H1 (cell line): ENCODE results near the gene BTN2A1. TPM values are rescaled to one million over a fixed set of nuclear protein-coding genes. Genes with fewer than 3 reads are reported as not detected.
A peak's percentile ranks its signal among the peaks of the same experiment; 100 is the strongest.

Source experiments
- CTCF ChIA-PET: fragments of 300-600 bp; sonication (Branson Sonifier 250); formaldehyde crosslinking; loops from one replicate; lab custom pipeline; 2021; ENCODE audit not compliant: partially characterized antibody; lab: Charles Lee
- POLR2A ChIA-PET: fragments of 300-600 bp; sonication (Branson Sonifier 250); formaldehyde crosslinking; loops from one replicate; lab custom pipeline; 2021; ENCODE audit warnings: inconsistent platforms; ENCODE audit not compliant: partially characterized antibody; lab: Charles Lee
- DNase-seq, 2 experiments: peaks; one replicate each; pipeline versions ENCODE4 v3.0.0 to v3.0.0-alpha.2; 2010 to 2022; ENCODE audit warnings: low spot score in 2 of 2, low read depth in 1 of 2, mixed read lengths in 1 of 2
- FAIRE-seq: peaks from 2 replicates; lab custom pipeline; 2011; peaks lifted over from hg19 to GRCh38; lab: Jason Lieb, UNC
- H2AFZ ChIP-seq: 2 replicates; pipeline ENCODE4 v1.8.1; 2012; ENCODE audit warnings: low read length, inconsistent platforms
- H2AK5ac ChIP-seq: 2 replicates; pipeline ENCODE4 v1.6.1; 2013; ENCODE audit warnings: low read depth, low read length
- H2BK120ac ChIP-seq: replicated peaks from 2 replicates; pipeline ENCODE3; 2013; ENCODE audit warnings: low read depth, low read length, inconsistent platforms
- H2BK12ac ChIP-seq: 2 replicates; pipeline ENCODE4 v1.6.1; 2013; ENCODE audit warnings: low read depth, low read length
- H2BK15ac ChIP-seq: 2 replicates; pipeline ENCODE4 v1.6.1; 2013; ENCODE audit warnings: low read length
- H2BK20ac ChIP-seq: 2 replicates; pipeline ENCODE4 v1.6.1; 2013; ENCODE audit warnings: low read length
- H2BK5ac ChIP-seq: 2 replicates; pipeline ENCODE4 v1.6.1; 2013; ENCODE audit warnings: low read depth, low read length
- H3K14ac ChIP-seq: 2 replicates; pipeline ENCODE4 v1.6.1; 2013; ENCODE audit warnings: inconsistent platforms; ENCODE audit not compliant: insufficient read length
- H3K18ac ChIP-seq: 2 replicates; pipeline ENCODE4 v1.6.1; 2013; ENCODE audit warnings: low read length; ENCODE audit errors: extremely low read depth
- H3K23ac ChIP-seq: 2 replicates; pipeline ENCODE4 v1.6.1; 2013; ENCODE audit warnings: inconsistent platforms; ENCODE audit not compliant: insufficient read length
- H3K23me2 ChIP-seq: 2 replicates; pipeline ENCODE4 v1.6.1; 2013; ENCODE audit warnings: low read depth, low read length
- H3K27ac ChIP-seq: 2 replicates; pipeline ENCODE4 v1.6.1; 2011; ENCODE audit warnings: low read depth, low read length, inconsistent platforms
- H3K27me3 ChIP-seq, 4 experiments: replicated peaks in 1 of 4; 1 replicate in 1 of 4; 2 replicates in 3 of 4; pipeline versions ENCODE4 v1.6.1 to v1.8.1; 2011 to 2013; ENCODE audit warnings: low read length in 3 of 4, mild to moderate bottlenecking in 3 of 4, inconsistent platforms in 2 of 4, mixed read lengths in 2 of 4, moderate library complexity in 1 of 4; ENCODE audit not compliant: control insufficient read depth in 3 of 4, insufficient read depth in 3 of 4; ENCODE audit errors: extremely low read depth in 1 of 4
- H3K36me3 ChIP-seq, 4 experiments: 2 replicates each; pipeline versions ENCODE4 v1.6.1 to v1.8.1; 2011 to 2013; ENCODE audit warnings: mild to moderate bottlenecking in 4 of 4, low read length in 3 of 4, moderate library complexity in 2 of 4, control low read depth in 1 of 4, inconsistent platforms in 1 of 4; ENCODE audit not compliant: insufficient read depth in 4 of 4, control insufficient read depth in 2 of 4
- H3K4ac ChIP-seq: replicated peaks from 2 replicates; pipeline ENCODE3; 2013; ENCODE audit warnings: low read length, low read depth, mixed read lengths, inconsistent platforms; ENCODE audit not compliant: insufficient read length
- H3K4me1 ChIP-seq, 4 experiments: replicated peaks in 1 of 4; 1 replicate in 1 of 4; 2 replicates in 3 of 4; pipeline versions ENCODE4 v1.6.1 to v1.8.1; 2011 to 2013; ENCODE audit warnings: low read length in 3 of 4, inconsistent platforms in 2 of 4, mixed read lengths in 1 of 4; ENCODE audit not compliant: insufficient read depth in 4 of 4, control insufficient read depth in 3 of 4
- H3K4me2 ChIP-seq, 2 experiments: 2 replicates each; pipeline versions ENCODE4 v1.6.1 to v1.8.1; 2011 to 2013; ENCODE audit warnings: low read depth in 2 of 2, low read length in 2 of 2, control low read depth in 1 of 2, inconsistent platforms in 1 of 2, mild to moderate bottlenecking in 1 of 2; ENCODE audit not compliant: insufficient read depth in 1 of 2
- H3K4me3 ChIP-seq, 4 experiments: fragments of 200-600, 300-600 bp in 1 of 4; sonication (generic), shearing (Covaris generic), sonication (Bioruptor Twin) in 1 of 4; 2 replicates each; pipeline versions ENCODE4 v1.5.1 to v1.8.1; 2011 to 2016; ENCODE audit warnings: low read length in 4 of 4, low read depth in 3 of 4, control low read depth in 2 of 4, inconsistent platforms in 2 of 4, mild to moderate bottlenecking in 2 of 4, mixed read lengths in 1 of 4, moderate library complexity in 1 of 4; ENCODE audit not compliant: insufficient read depth in 2 of 4; ENCODE audit errors: extremely low read depth in 1 of 4
- H3K56ac ChIP-seq: replicated peaks from 2 replicates; pipeline ENCODE3; 2013; ENCODE audit warnings: low read depth, mild to moderate bottlenecking, mixed read lengths, low read length, inconsistent platforms; ENCODE audit not compliant: insufficient read length
- H3K79me1 ChIP-seq: 2 replicates; pipeline ENCODE4 v1.6.1; 2013; ENCODE audit warnings: low read depth, low read length, control low read depth
- H3K79me2 ChIP-seq, 2 experiments: 2 replicates each; pipeline versions ENCODE4 v1.6.1 to v1.8.1; 2012 to 2013; ENCODE audit warnings: low read length in 2 of 2, mild to moderate bottlenecking in 2 of 2, inconsistent platforms in 1 of 2; ENCODE audit not compliant: insufficient read depth in 2 of 2, control insufficient read depth in 1 of 2
- H3K9ac ChIP-seq, 4 experiments: replicated peaks in 1 of 4; 1 replicate in 1 of 4; 2 replicates in 3 of 4; pipeline versions ENCODE4 v1.6.1 to v1.8.1; 2011 to 2013; ENCODE audit warnings: low read depth in 3 of 4, low read length in 3 of 4, control low read depth in 2 of 4, mild to moderate bottlenecking in 2 of 4, moderate library complexity in 2 of 4, inconsistent platforms in 1 of 4; ENCODE audit errors: extremely low read depth in 1 of 4
- H3K9me3 ChIP-seq, 2 experiments: 2 replicates each; pipeline versions ENCODE4 v1.6.1 to v1.8.1; 2012 to 2013; ENCODE audit warnings: mild to moderate bottlenecking in 2 of 2, moderate library complexity in 2 of 2, control low read depth in 1 of 2, inconsistent platforms in 1 of 2, low read depth in 1 of 2, low read length in 1 of 2, mixed read lengths in 1 of 2; ENCODE audit not compliant: insufficient read depth in 2 of 2
- H4K20me1 ChIP-seq, 2 experiments: replicated peaks in 1 of 2; 2 replicates each; pipeline versions ENCODE3 to v1.8.1; 2011 to 2013; ENCODE audit warnings: inconsistent platforms in 2 of 2, low read length in 2 of 2, mild to moderate bottlenecking in 1 of 2; ENCODE audit not compliant: insufficient read depth in 2 of 2, control insufficient read depth in 1 of 2
- H4K5ac ChIP-seq: 2 replicates; pipeline ENCODE4 v1.6.1; 2013; ENCODE audit warnings: low read length, low read depth, mixed read lengths, inconsistent platforms; ENCODE audit not compliant: insufficient read length
- H4K8ac ChIP-seq: 2 replicates; pipeline ENCODE4 v1.8.0; 2013; ENCODE audit warnings: mild to moderate bottlenecking, moderate library complexity, low read length, inconsistent platforms; ENCODE audit not compliant: insufficient read depth; ENCODE audit errors: extremely low read depth
- H4K91ac ChIP-seq: replicated peaks from 2 replicates; pipeline ENCODE3; 2013; ENCODE audit warnings: low read length, mixed read lengths, inconsistent platforms; ENCODE audit not compliant: insufficient read length
- BACH1 ChIP-seq: IDR thresholded peaks from 2 replicates; pipeline ENCODE4 v1.6.1; 2012; ENCODE audit warnings: low read length, improper control_type of control experiment
- CBX5 ChIP-seq: fragments of 300-800, 300-1000 bp; sonication (generic); IDR thresholded peaks from 2 replicates; pipeline ENCODE4 v1.7.1; 2016; ENCODE audit warnings: antibody characterized with exemption, low read length, low read depth
- E2F6 ChIP-seq: IDR thresholded peaks from 2 replicates; pipeline ENCODE4 v1.6.1; 2012; ENCODE audit warnings: inconsistent platforms
- EZH2 ChIP-seq: fragments of 200-600 bp; sonication (generic); IDR thresholded peaks from 2 replicates; pipeline ENCODE4 v1.7.1; 2012; ENCODE audit warnings: low read depth, mild to moderate bottlenecking, moderate library complexity, low read length, inconsistent platforms; ENCODE audit not compliant: severe bottlenecking
- FOSL1 ChIP-seq: IDR thresholded peaks from 2 replicates; pipeline ENCODE4 v1.6.1; 2011; ENCODE audit warnings: mild to moderate bottlenecking, low read depth, low read length, moderate library complexity; ENCODE audit not compliant: insufficient read depth
- GTF2F1 ChIP-seq: IDR thresholded peaks from 2 replicates; pipeline ENCODE4 v1.6.1; 2012; ENCODE audit warnings: low read depth, low read length, improper control_type of control experiment, borderline replicate concordance
- NRF1 ChIP-seq: IDR thresholded peaks from 2 replicates; pipeline ENCODE4 v1.6.1; 2011; ENCODE audit warnings: mild to moderate bottlenecking, low read depth, low read length, improper control_type of control experiment
- POLR2A ChIP-seq, 2 experiments: IDR thresholded peaks; 1 replicate in 1 of 2; 2 replicates in 1 of 2; pipeline ENCODE4 v1.6.1; 2011; ENCODE audit warnings: low read depth in 2 of 2, low read length in 2 of 2, mild to moderate bottlenecking in 2 of 2; ENCODE audit errors: control extremely low read depth in 1 of 2
- POLR2AphosphoS5 ChIP-seq: IDR thresholded peaks from 2 replicates; pipeline ENCODE4 v1.6.1; 2011; ENCODE audit warnings: low read depth, low read length
- RAD21 ChIP-seq, 2 experiments: IDR thresholded peaks in 1 of 2; conservative IDR thresholded peaks in 1 of 2; 2 replicates each; pipeline ENCODE4 v1.6.1; 2011; ENCODE audit warnings: low read depth in 2 of 2, low read length in 2 of 2, improper control_type of control experiment in 1 of 2, inconsistent platforms in 1 of 2, mild to moderate bottlenecking in 1 of 2, moderate library complexity in 1 of 2
- RFX5 ChIP-seq: IDR thresholded peaks from 2 replicates; pipeline ENCODE4 v1.6.1; 2011; ENCODE audit warnings: low read depth, low read length, improper control_type of control experiment, borderline replicate concordance
- SUZ12 ChIP-seq: fragments of 200-600 bp; sonication (generic); IDR thresholded peaks from 2 replicates; pipeline ENCODE4 v1.6.1; 2012; ENCODE audit warnings: mild to moderate bottlenecking, inconsistent platforms, low read length, moderate library complexity, mixed read lengths
- TBP ChIP-seq: IDR thresholded peaks from 2 replicates; pipeline ENCODE4 v1.6.1; 2011; ENCODE audit warnings: low read depth, low read length, improper control_type of control experiment
- TEAD4 ChIP-seq: IDR thresholded peaks from 2 replicates; pipeline ENCODE4 v1.6.1; 2012; ENCODE audit warnings: low read depth, low read length, inconsistent platforms, mixed read lengths
- WGBS, 2 experiments: shearing (Covaris generic) in 1 of 2; methylation state at CpG; one replicate each; pipeline versions ENCODE4 v1.1.6 to v1.1.7; 2013 to 2015; ENCODE audit warnings: low lambda C conversion rate in 2 of 2, mixed read lengths in 2 of 2, inconsistent platforms in 1 of 2, low coverage in 1 of 2, missing lambda C conversion rate in 1 of 2; ENCODE audit not compliant: insufficient replicate concordance in 2 of 2, insufficient coverage in 1 of 2, insufficient read length in 1 of 2; ENCODE audit errors: extremely low coverage in 1 of 2, missing lambda C conversion rate in 1 of 2; 5-methylcytosine and 5-hydroxymethylcytosine counted together
- polyA plus RNA-seq, 7 experiments: library from polyadenylated mRNA; depleted of rRNA in 3 of 7; stranded (reverse) in 5 of 7; unstranded in 2 of 7; fragments of >200 nt in 5 of 7; fragments of 200-250 nt in 2 of 7; gene quantifications; 1 replicate in 5 of 7; 2 replicates in 1 of 7; 4 replicates in 1 of 7; pipeline versions ENCODE4 v1.2.1 to v1.2.3, GENCODE V29; 2011 to 2013; ENCODE audit warnings: missing spikeins in 2 of 7, mixed read lengths in 2 of 7
- total RNA-seq: library from RNA; stranded (reverse); fragmentation: NEBNext Ultra II Directional; extraction: Animal tissue kit (Norgen Biotek cat#: 25700); gene quantifications from 2 replicates; pipeline ENCODE4 v1.2.1, GENCODE V29; 2021

Gene BTN2A1
- total and polyA plus RNA-seq, 2 of the 8 experiments (the other 6 are each of a cell fraction or from before 2014, with no cell fraction given): 8.7 to 11.0 TPM

GRCh38 chr6:26473429-26473757 lies 15.6 kb downstream of the BTN2A1 start:
- no peak overlapping the region for H2BK15ac ChIP-seq
- FAIRE-seq (no peak), DNase-seq (no peak)
- peak overlapping the region; percentile 53 to 63 for H3K4me2 ChIP-seq
- H3K4ac ChIP-seq: no peak overlapping the region
- H3K23ac ChIP-seq: no peak overlapping the region
- H3K79me1 ChIP-seq: no peaks in the 10 kb centered on the region
- no peak overlapping the region for H3K14ac ChIP-seq
- H3K56ac ChIP-seq: no peak overlapping the region
- no peak overlapping the region for H3K18ac ChIP-seq
- no peaks in the 10 kb centered on the region for H4K20me1 ChIP-seq
- H3K4me3 ChIP-seq: peak overlapping the region; percentile 2 to 62 (median 40); a peak in 6 of 8 replicates
- H3K36me3 ChIP-seq: peaks cover 0 to 15% (median 2%) of the 10 kb centered on the region in 4 experiments; a peak in 4 of 8 replicates
- H4K8ac ChIP-seq: no peak overlapping the region
- no peak overlapping the region for H3K27ac ChIP-seq
- no peaks in the 10 kb centered on the region for H3K79me2 ChIP-seq
- H2BK5ac ChIP-seq: no peak overlapping the region
- WGBS, 2 experiments: 79% methylated on average over 1 of the region's 1 CpG; no CpG with 5 or more reads in 1 of the 2 experiments
- H2BK20ac ChIP-seq: no peak overlapping the region
- ChIA-PET CTCF (interaction anchor here (0.5 kb wide), 1 partner anchor 121 kb away, joined by 4 read pairs; no protein-coding TSS in a partner anchor), POLR2A (interaction anchor here (0.6 to 1.7 kb wide), 4 partner anchors 11 to 115 kb away, joined by 3 to 10 read pairs (median 4); no protein-coding TSS in a partner anchor)
- no peak overlapping the region for H4K5ac ChIP-seq
- H2AK5ac ChIP-seq: no peak overlapping the region
- no peak overlapping the region for H2BK12ac ChIP-seq
- H4K91ac ChIP-seq: no peak overlapping the region
- no peak overlapping the region for H3K9ac ChIP-seq
- H2AFZ ChIP-seq: peak overlapping the region; percentile 87; the same call in 1 of the 2 replicates
- peaks cover 6 to 14% (median 10%) of the 10 kb centered on the region in 4 experiments; a peak in 5 of 7 replicates for H3K4me1 ChIP-seq
- H3K9me3 ChIP-seq: no peaks in the 10 kb centered on the region
- H2BK120ac ChIP-seq: no peak overlapping the region
- H3K27me3 ChIP-seq: no peaks in the 10 kb centered on the region
- no peaks in the 10 kb centered on the region for H3K23me2 ChIP-seq
- TF ChIP-seq GTF2F1 (no peak), RAD21 (IDR thresholded peaks at IDR 0.05 in 1 of 2, conservative IDR thresholded peaks at IDR 0.05 in 1 of 2; ENCODE audit: low read depth in 2 of 2, low read length in 2 of 2) (no peak), TEAD4 (no peak), NRF1 (no peak), E2F6 (no peak), RFX5 (no peak), CBX5 (no peak), POLR2A (IDR thresholded peaks at IDR 0.05; ENCODE audit: control extremely low read depth in 1 of 2, low read depth in 2 of 2, low read length in 2 of 2) (no peak), SUZ12 (no peak), TBP (no peak), FOSL1 (no peak), POLR2AphosphoS5 (no peak), BACH1 (no peak), EZH2 (no peak)
